IPS DF 6.9 (cell line): ENCODE data around the gene BACH1.

ENCODE experiments used
- DNase-seq: peaks from one replicate; pipeline ENCODE4 v3.0.0-alpha.2; 2013; ENCODE audit warnings: low read depth, low spot score
- H3K27ac ChIP-seq: one replicate; pipeline ENCODE4 v1.5.1; 2013; ENCODE audit warnings: low read length, control low read depth
- H3K27me3 ChIP-seq: 2 replicates; pipeline ENCODE4 v1.6.1; 2013; ENCODE audit warnings: mild to moderate bottlenecking, low read length; ENCODE audit not compliant: control insufficient read depth, insufficient read depth
- H3K36me3 ChIP-seq: 2 replicates; pipeline ENCODE4 v1.6.1; 2013; ENCODE audit warnings: low read length; ENCODE audit not compliant: control insufficient read depth, insufficient read depth
- H3K4me1 ChIP-seq: 2 replicates; pipeline ENCODE4 v1.6.1; 2013; ENCODE audit warnings: low read length; ENCODE audit not compliant: control insufficient read depth, insufficient read depth
- H3K4me3 ChIP-seq: 2 replicates; pipeline ENCODE4 v1.5.1; 2013; ENCODE audit warnings: mild to moderate bottlenecking, low read length
- H3K9me3 ChIP-seq: 2 replicates; pipeline ENCODE4 v1.6.1; 2013; ENCODE audit warnings: low read length, inconsistent platforms; ENCODE audit not compliant: control insufficient read depth, insufficient read depth
- WGBS: extraction: QIAGEN DNeasy Blood & Tissue Kit; methylation state at CpG from one replicate; pipeline ENCODE4 v1.1.7; 2013; ENCODE audit warnings: mixed read lengths, missing lambda C conversion rate; ENCODE audit not compliant: insufficient read length, insufficient coverage; 5-methylcytosine and 5-hydroxymethylcytosine counted together

BACH1 gene

GRCh38 chr21:29315131-29315749 is 16.5 kb downstream of the BACH1 start:
- no peaks in the 10 kb centered on the region; the same call in 1 of the 2 replicates for H3K4me1 ChIP-seq
- H3K27me3 ChIP-seq = no peaks in the 10 kb centered on the region
- H3K4me3 ChIP-seq = no peak overlapping the region
- H3K27ac ChIP-seq = no peak overlapping the region
- no peaks in the 10 kb centered on the region for H3K36me3 ChIP-seq
- H3K9me3 ChIP-seq = no peaks in the 10 kb centered on the region
- no peak for DNase-seq
- whole genome bisulfite sequencing = no CpG with 5 or more reads among the region's 2 CpGs

GRCh38 chr21:29316029-29316742 is 17.5 kb downstream of the BACH1 start:
- Histone ChIP-seq H3K27ac (no peak overlapping the region), H3K4me3 (no peak overlapping the region), H3K27me3 (no peaks in the 10 kb centered on the region), H3K36me3 (no peaks in the 10 kb centered on the region), H3K4me1 (no peaks in the 10 kb centered on the region; the same call in 1 of the 2 replicates), H3K9me3 (no peaks in the 10 kb centered on the region)
- WGBS = 100% methylated on average over 3 of the region's 3 CpGs
- DNase-seq = no peak

- WGBS = no CpG with 5 or more reads among the region's 4 CpGs
- H3K27ac ChIP-seq = no peak overlapping the region
- H3K27me3 ChIP-seq = no peaks in the 10 kb centered on the region
- DNase-seq = no peak
- no peak overlapping the region for H3K4me3 ChIP-seq
- no peaks in the 10 kb centered on the region for H3K9me3 ChIP-seq
- no peaks in the 10 kb centered on the region; the same call in 1 of the 2 replicates for H3K4me1 ChIP-seq
- no peaks in the 10 kb centered on the region for H3K36me3 ChIP-seq
Measured at GRCh38 chr21:29316806-29317205, 18.1 kb downstream of the BACH1 start.

- no peak for DNase-seq
- Histone ChIP-seq H3K27ac (no peak overlapping the region), H3K4me1 (no peaks in the 10 kb centered on the region; the same call in 1 of the 2 replicates), H3K9me3 (no peaks in the 10 kb centered on the region), H3K36me3 (no peaks in the 10 kb centered on the region), H3K4me3 (no peak overlapping the region), H3K27me3 (no peaks in the 10 kb centered on the region)
- WGBS = no CpG with 5 or more reads among the region's 2 CpGs
Measured at GRCh38 chr21:29318354-29318753, 19.6 kb downstream of the BACH1 start.

GRCh38 chr21:29320031-29320430 is 21.3 kb downstream of the BACH1 start:
- H3K27me3 ChIP-seq = no peaks in the 10 kb centered on the region
- H3K4me3 ChIP-seq = no peak overlapping the region
- WGBS = no CpG with 5 or more reads among the region's 6 CpGs
- H3K27ac ChIP-seq = no peak overlapping the region
- no peaks in the 10 kb centered on the region for H3K36me3 ChIP-seq
- DNase-seq = no peak
- no peaks in the 10 kb centered on the region for H3K9me3 ChIP-seq
- H3K4me1 ChIP-seq = no peaks in the 10 kb centered on the region

- Histone ChIP-seq H3K4me1 (no peaks in the 10 kb centered on the region), H3K4me3 (no peak overlapping the region), H3K27me3 (no peaks in the 10 kb centered on the region), H3K27ac (no peak overlapping the region), H3K36me3 (no peaks in the 10 kb centered on the region), H3K9me3 (no peaks in the 10 kb centered on the region)
- DNase-seq = no peak
- no CpG with 5 or more reads among the region's 11 CpGs for WGBS
Measured at GRCh38 chr21:29321217-29321616, 22.5 kb downstream of the BACH1 start.

- Histone ChIP-seq H3K27me3 (no peaks in the 10 kb centered on the region), H3K27ac (no peak overlapping the region), H3K4me3 (no peak overlapping the region), H3K36me3 (no peaks in the 10 kb centered on the region), H3K4me1 (no peaks in the 10 kb centered on the region), H3K9me3 (no peaks in the 10 kb centered on the region)
- no CpG with 5 or more reads among the region's 11 CpGs for WGBS
- DNase-seq = no peak
Measured at GRCh38 chr21:29321932-29322928, 23.5 kb downstream of the BACH1 start.

GRCh38 chr21:29323189-29323588 is 24.5 kb downstream of the BACH1 start:
- 100% methylated on average over 1 of the region's 6 CpGs for WGBS
- no peak overlapping the region for H3K27ac ChIP-seq
- H3K4me3 ChIP-seq = no peak overlapping the region
- no peaks in the 10 kb centered on the region for H3K9me3 ChIP-seq
- no peak for DNase-seq
- H3K36me3 ChIP-seq = no peaks in the 10 kb centered on the region
- no peaks in the 10 kb centered on the region for H3K4me1 ChIP-seq
- H3K27me3 ChIP-seq = no peaks in the 10 kb centered on the region

- Histone ChIP-seq H3K9me3 (no peaks in the 10 kb centered on the region), H3K27ac (no peak overlapping the region), H3K4me3 (no peak overlapping the region), H3K27me3 (no peaks in the 10 kb centered on the region), H3K4me1 (no peaks in the 10 kb centered on the region), H3K36me3 (no peaks in the 10 kb centered on the region)
- DNase-seq = no peak
- WGBS = no CpG with 5 or more reads among the region's 10 CpGs
Measured at GRCh38 chr21:29326914-29327554, 28.3 kb downstream of the BACH1 start.

GRCh38 chr21:29329406-29329805 is 30.7 kb downstream of the BACH1 start:
- Histone ChIP-seq H3K27me3 (no peaks in the 10 kb centered on the region), H3K36me3 (no peaks in the 10 kb centered on the region), H3K27ac (no peak overlapping the region), H3K9me3 (no peaks in the 10 kb centered on the region), H3K4me1 (no peaks in the 10 kb centered on the region), H3K4me3 (no peak overlapping the region)
- no peak for DNase-seq
- WGBS = no CpG with 5 or more reads among the region's 5 CpGs
